ENCODE data around the gene BRMS1L. TPM values are rescaled to one million over a fixed set of nuclear protein-coding genes. Genes with fewer than 3 reads are reported as not detected.

Gene BRMS1L
- polyA plus RNA-seq, 1 donor from 2014 or later: 30.8 TPM

GRCh38 chr14:35855876-35856481, 29.8 kb downstream of the BRMS1L start:
- H4K20me1 ChIP-seq (ENCODE audit: insufficient read depth): no peaks in the 10 kb centered on the region
- no peaks in the 10 kb centered on the region for H3K9me2 ChIP-seq (ENCODE audit: insufficient read depth, low read length)
- no peak overlapping the region for H3K9ac ChIP-seq (ENCODE audit: low read length)
- H3F3A ChIP-seq (ENCODE audit: insufficient read depth, low read length, poor library complexity, severe bottlenecking): no peaks in the 10 kb centered on the region
- H3K4me3 ChIP-seq (ENCODE audit: low read length): no peak overlapping the region
- H3K27ac ChIP-seq (ENCODE audit: low read length): no peak overlapping the region
- no peaks in the 10 kb centered on the region for H3K27me3 ChIP-seq (ENCODE audit: insufficient read depth, low read depth, low read length)
- no peaks in the 10 kb centered on the region for H3K79me2 ChIP-seq (replicated peaks; ENCODE audit: insufficient read depth, low read length)
- H3K9me3 ChIP-seq (ENCODE audit: low read length): peaks cover 10% of the 10 kb centered on the region
- no peak overlapping the region for H3K4me2 ChIP-seq (ENCODE audit: low read length)
- TF ChIP-seq POLR2AphosphoS5 (IDR thresholded peaks at IDR 0.05) (no peak), EP300 (conservative IDR thresholded peaks at IDR 0.05; ENCODE audit: poor library complexity, severe bottlenecking) (no peak), REST (IDR thresholded peaks at IDR 0.05; ENCODE audit: borderline replicate concordance) (no peak), EZH2 (IDR thresholded peaks at IDR 0.05; ENCODE audit: borderline replicate concordance, insufficient read depth, low read length, poor library complexity, severe bottlenecking) (no peak), CTCF (IDR thresholded peaks at IDR 0.05; ENCODE audit: poor library complexity, severe bottlenecking) (no peak), MXI1 (conservative IDR thresholded peaks at IDR 0.05; ENCODE audit: poor library complexity, severe bottlenecking) (no peak), TAF1 (IDR thresholded peaks at IDR 0.05; ENCODE audit: low read depth) (no peak), SMC3 (conservative IDR thresholded peaks at IDR 0.05; ENCODE audit: poor library complexity) (no peak), RAD21 (conservative IDR thresholded peaks at IDR 0.05) (no peak)
- H3K36me3 ChIP-seq (ENCODE audit: insufficient read depth, low read length): no peaks in the 10 kb centered on the region
- H2AFZ ChIP-seq (ENCODE audit: low read depth, low read length): no peak overlapping the region

GRCh38 chr14:35858521-35859209, 32.5 kb downstream of the BRMS1L start:
- Histone ChIP-seq H3K9me2 (ENCODE audit: insufficient read depth, low read length) (no peaks in the 10 kb centered on the region), H3K27ac (ENCODE audit: low read length) (no peak overlapping the region), H4K20me1 (ENCODE audit: insufficient read depth) (no peaks in the 10 kb centered on the region), H3K4me2 (ENCODE audit: low read length) (no peak overlapping the region), H3K79me2 (replicated peaks; ENCODE audit: insufficient read depth, low read length) (no peaks in the 10 kb centered on the region), H3F3A (ENCODE audit: insufficient read depth, low read length, poor library complexity, severe bottlenecking) (no peaks in the 10 kb centered on the region), H3K36me3 (ENCODE audit: insufficient read depth, low read length) (no peaks in the 10 kb centered on the region), H3K27me3 (ENCODE audit: insufficient read depth, low read depth, low read length) (no peaks in the 10 kb centered on the region), H2AFZ (ENCODE audit: low read depth, low read length) (no peak overlapping the region), H3K4me3 (ENCODE audit: low read length) (no peak overlapping the region), H3K9ac (ENCODE audit: low read length) (no peak overlapping the region), H3K9me3 (ENCODE audit: low read length) (no peaks in the 10 kb centered on the region)
- no peak for TF ChIP-seq SMC3 (conservative IDR thresholded peaks at IDR 0.05; ENCODE audit: poor library complexity)
- no peak for TF ChIP-seq CTCF (IDR thresholded peaks at IDR 0.05; ENCODE audit: poor library complexity, severe bottlenecking)
- TF ChIP-seq RAD21 (conservative IDR thresholded peaks at IDR 0.05): no peak
- TF ChIP-seq MXI1 (conservative IDR thresholded peaks at IDR 0.05; ENCODE audit: poor library complexity, severe bottlenecking): no peak
- TF ChIP-seq TAF1 (IDR thresholded peaks at IDR 0.05; ENCODE audit: low read depth): no peak
- no peak for TF ChIP-seq EP300 (conservative IDR thresholded peaks at IDR 0.05; ENCODE audit: poor library complexity, severe bottlenecking)
- TF ChIP-seq EZH2 (IDR thresholded peaks at IDR 0.05; ENCODE audit: borderline replicate concordance, insufficient read depth, low read length, poor library complexity, severe bottlenecking): no peak
- TF ChIP-seq POLR2AphosphoS5 (IDR thresholded peaks at IDR 0.05): no peak
- TF ChIP-seq REST (IDR thresholded peaks at IDR 0.05; ENCODE audit: borderline replicate concordance): no peak

All from neural cell (in vitro differentiated cells).